22Rv1 (cell line): ENCODE results near the gene SYT6.

ENCODE experiments used
- H3K27ac ChIP-seq: fragments of 450-650 bp; 2 replicates; pipeline ENCODE4 v1.5.1; 2017
- ZFX ChIP-seq: fragments of 450-650 bp; IDR thresholded peaks from 2 replicates; pipeline ENCODE4 v1.6.1; 2017; ENCODE audit warnings: antibody characterized with exemption, borderline replicate concordance
- TF ChIP-seq, protein P1 (sequence below): fragments of 450-650 bp; IDR thresholded peaks from 2 replicates; pipeline ENCODE4 v1.5.1; 2017; ENCODE audit warnings: mild to moderate bottlenecking

The SYT6 gene

GRCh38 chr1:114087495-114087894 lies 66.2 kb downstream of the SYT6 start:
- H3K27ac ChIP-seq, result no peak overlapping the region
- TF ChIP-seq, protein P1, sequence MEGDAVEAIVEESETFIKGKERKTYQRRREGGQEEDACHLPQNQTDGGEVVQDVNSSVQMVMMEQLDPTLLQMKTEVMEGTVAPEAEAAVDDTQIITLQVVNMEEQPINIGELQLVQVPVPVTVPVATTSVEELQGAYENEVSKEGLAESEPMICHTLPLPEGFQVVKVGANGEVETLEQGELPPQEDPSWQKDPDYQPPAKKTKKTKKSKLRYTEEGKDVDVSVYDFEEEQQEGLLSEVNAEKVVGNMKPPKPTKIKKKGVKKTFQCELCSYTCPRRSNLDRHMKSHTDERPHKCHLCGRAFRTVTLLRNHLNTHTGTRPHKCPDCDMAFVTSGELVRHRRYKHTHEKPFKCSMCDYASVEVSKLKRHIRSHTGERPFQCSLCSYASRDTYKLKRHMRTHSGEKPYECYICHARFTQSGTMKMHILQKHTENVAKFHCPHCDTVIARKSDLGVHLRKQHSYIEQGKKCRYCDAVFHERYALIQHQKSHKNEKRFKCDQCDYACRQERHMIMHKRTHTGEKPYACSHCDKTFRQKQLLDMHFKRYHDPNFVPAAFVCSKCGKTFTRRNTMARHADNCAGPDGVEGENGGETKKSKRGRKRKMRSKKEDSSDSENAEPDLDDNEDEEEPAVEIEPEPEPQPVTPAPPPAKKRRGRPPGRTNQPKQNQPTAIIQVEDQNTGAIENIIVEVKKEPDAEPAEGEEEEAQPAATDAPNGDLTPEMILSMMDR, result no peak
- TF ChIP-seq ZFX, result no peak

DNA sequence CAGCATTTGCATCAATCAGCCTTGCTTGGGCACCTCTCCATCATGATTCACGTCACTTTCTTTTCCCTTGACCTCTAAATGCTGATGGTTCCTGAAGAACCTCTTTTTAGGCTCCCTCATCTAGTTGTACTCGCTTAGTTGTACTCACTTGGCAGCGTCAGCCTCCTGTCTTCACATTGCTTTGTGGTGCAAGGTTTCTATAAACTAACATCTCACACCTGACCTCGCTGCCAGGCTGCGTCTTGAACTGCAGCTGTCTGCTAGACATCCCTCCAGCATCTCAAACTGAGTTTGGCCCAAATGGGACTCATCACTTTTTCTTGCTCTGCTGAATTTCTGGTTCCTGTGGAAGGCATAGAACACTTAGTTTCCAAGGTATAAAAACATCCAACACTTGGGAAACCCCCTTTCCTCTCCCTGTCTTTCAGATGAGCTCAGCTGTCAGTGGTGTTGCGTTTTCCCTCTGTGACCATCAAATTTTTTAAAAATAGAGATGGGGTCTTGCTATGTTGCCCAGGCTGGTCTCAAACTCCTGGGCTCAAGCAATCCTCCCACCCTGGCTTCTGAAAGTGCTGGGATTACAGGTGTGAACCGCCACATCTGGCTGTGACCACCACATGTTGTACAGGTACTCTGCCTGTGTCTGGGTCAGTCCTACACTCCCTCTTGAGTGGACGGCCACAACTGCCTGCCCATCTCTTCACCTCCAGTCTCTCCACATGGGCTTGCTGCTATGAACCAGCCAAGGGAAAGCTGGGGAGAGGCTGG lies 66.9 kb downstream of the SYT6 start:
- TF ChIP-seq ZFX, result no peak
- TF ChIP-seq, protein P1, result no peak
- H3K27ac ChIP-seq, result no peak overlapping the region

DNA sequence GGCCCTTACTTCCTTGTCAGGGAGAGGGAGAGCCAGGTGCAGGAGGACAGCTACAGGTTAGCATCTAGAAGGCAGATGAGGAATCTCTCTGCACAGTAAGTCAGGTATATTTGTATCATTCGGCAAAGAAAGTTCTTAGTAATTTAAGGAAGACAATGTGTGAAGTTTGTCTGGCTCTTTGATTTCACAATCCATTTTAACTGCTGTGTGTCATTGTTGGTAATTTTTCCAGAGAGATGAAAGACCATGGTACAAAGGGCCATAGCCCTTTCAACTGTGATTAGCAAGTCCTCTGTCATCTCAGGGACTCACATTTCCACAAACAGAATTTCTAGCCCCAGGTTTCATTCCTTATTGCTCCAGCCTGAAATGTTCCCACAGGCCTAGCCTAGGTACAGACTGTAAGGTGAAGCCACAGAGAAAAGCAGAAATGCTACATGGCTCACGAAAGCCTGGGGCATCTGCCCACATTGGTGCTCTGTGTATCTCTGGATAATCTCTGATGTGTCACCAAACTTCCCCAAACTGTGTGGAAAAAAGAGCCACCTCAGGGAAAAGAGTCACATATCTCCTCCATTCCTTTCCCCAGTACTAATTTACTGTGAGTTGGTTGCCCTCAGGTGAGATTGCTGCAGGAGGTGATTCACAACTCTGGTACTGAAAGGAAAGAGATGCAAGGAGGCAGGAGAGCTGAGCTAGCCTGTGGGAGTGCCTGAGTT lies 70.6 kb downstream of the SYT6 start:
- no peak overlapping the region for H3K27ac ChIP-seq
- TF ChIP-seq, protein P1, result no peak
- TF ChIP-seq ZFX, result no peak

DNA sequence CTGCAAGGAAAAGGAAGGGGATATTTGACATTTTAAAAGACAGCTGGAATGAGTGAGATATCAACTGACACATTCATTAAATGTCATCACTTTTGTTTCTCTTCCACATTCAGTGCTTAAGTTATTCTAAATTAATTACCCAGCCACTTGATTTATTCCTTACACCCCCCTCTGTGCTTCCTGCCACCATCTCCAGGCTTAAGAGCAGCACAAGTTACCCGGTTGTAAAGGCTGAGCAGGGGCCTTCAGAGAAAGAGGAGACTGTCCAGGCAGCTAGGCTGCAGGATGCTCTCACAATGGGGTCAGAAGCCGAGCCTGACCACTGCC lies 71.4 kb downstream of the SYT6 start:
- no peak overlapping the region for H3K27ac ChIP-seq

GRCh38 chr1:114081437-114082303 lies 72.0 kb downstream of the SYT6 start:
- TF ChIP-seq ZFX, result no peak
- TF ChIP-seq, protein P1, result no peak
- no peak overlapping the region for H3K27ac ChIP-seq

More for the DNA sequence above, 71.4 kb downstream of the SYT6 start:
- TF ChIP-seq ZFX, result no peak
- TF ChIP-seq, protein P1, result no peak

DNA sequence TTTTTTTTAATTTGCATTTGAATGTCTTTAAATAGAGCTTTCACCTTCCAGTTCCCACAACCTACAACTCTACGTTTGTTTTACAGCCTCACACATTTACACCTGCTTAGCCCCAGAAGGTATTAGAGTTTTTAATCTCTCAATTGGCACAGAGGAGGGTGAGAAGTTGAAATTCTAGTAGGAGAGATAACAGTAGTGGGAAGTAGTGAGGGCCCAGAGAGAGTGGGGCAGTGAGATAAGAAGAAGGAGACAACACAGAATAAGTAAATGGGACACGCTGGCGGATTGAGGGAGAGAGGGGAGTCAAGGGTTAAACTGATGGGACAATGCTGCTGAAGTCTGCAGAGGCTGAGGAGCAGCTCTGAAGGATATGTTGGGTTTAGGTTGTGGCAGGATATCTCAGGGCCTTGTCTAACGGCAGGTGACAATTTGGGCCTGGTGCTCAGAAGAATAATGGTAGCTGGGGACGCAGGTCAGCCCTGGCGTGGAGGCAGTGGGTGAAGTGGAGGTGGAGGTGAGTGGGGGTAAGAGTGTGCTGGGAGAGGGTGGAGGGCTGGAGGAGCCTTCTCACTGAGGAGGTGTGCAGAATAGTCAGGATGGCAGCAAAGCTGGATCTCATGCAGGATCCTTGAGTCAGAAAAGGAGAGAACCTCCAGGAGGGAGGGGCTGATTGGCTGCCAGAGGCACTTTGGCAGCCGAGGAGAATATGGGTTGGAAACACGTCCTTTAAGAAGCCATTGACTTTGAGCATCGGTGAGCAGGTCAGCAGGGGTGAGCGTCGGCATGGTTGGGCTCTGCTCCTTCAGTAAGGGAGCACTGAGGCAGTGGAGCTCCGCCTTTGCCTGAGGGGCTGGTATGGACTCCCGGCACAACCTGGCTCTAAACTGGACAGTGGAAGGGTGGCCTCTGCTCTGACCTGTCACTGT lies 72.9 kb downstream of the SYT6 start:
- no peak overlapping the region for H3K27ac ChIP-seq
- no peak for TF ChIP-seq ZFX
- TF ChIP-seq, protein P1, result no peak
